ENCODE measurements around the gene KIF1B. TPM values are rescaled to one million over a fixed set of nuclear protein-coding genes. Genes with fewer than 3 reads are reported as not detected.

The KIF1B gene
- polyA plus RNA-seq, 1 of the 3 experiments (the other 2 are of a cell fraction): 6.8 TPM

DNA sequence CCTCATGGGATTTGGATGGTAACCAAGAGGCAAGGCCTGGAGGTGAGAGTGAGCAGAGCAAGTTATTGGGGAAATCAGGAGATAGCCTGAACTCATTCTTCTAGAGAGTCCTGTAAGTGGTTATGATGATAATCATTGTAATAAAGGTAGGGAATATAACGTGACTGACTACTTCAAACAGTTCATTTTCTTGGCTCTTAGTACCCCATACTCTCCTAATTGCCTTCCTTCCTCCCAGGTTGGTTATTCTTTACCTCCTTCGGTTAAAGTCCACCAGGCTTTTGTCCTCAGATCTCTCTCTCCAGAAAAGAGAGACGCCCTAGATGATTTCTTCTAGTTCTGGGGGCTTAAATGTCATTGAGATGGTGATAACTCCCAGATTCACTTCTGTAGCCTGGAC, 35.3 kb downstream of the KIF1B start:
- no peak overlapping the region for H3K4me2 ChIP-seq
- no peaks in the 10 kb centered on the region for H3K27me3 ChIP-seq (ENCODE audit: insufficient read depth)
- DNase-seq: no peak
- H3K9me2 ChIP-seq: no peaks in the 10 kb centered on the region
- no peaks in the 10 kb centered on the region for H3K9me3 ChIP-seq
- H2AFZ ChIP-seq (ENCODE audit: low read depth): no peak overlapping the region
- H3K9ac ChIP-seq: no peak overlapping the region
- peaks cover 96% of the 10 kb centered on the region for H3K79me2 ChIP-seq (ENCODE audit: insufficient read depth)
- TF ChIP-seq CHD2 (IDR thresholded peaks at IDR 0.05; ENCODE audit: low read length, partially characterized antibody) (no peak), NRF1 (IDR thresholded peaks at IDR 0.05; ENCODE audit: low read depth, low read length) (no peak), MEF2A (IDR thresholded peaks at IDR 0.05; ENCODE audit: borderline replicate concordance, low read depth) (no peak), FOXJ3 (CRISPR knock-in tag; IDR thresholded peaks at IDR 0.05) (no peak), POLR2AphosphoS5 (IDR thresholded peaks at IDR 0.05; ENCODE audit: low read depth, low read length) (no peak), GATA2 (CRISPR knock-in tag; IDR thresholded peaks at IDR 0.05) (no peak), TCF12 (IDR thresholded peaks at IDR 0.05) (no peak), TAF1 (IDR thresholded peaks at IDR 0.05; ENCODE audit: borderline replicate concordance, low read depth, low read length) (no peak), NFIC (IDR thresholded peaks at IDR 0.05; ENCODE audit: borderline replicate concordance) (no peak), SIN3A (IDR thresholded peaks at IDR 0.05; ENCODE audit: borderline replicate concordance, low read depth, low read length) (no peak)
- peaks cover 55% of the 10 kb centered on the region for H4K20me1 ChIP-seq (ENCODE audit: insufficient read depth)
- H3F3A ChIP-seq (replicated peaks; ENCODE audit: insufficient read depth): peaks cover 6% of the 10 kb centered on the region
- no peak overlapping the region for H3K4me3 ChIP-seq (ENCODE audit: low read depth in 2 of 2, low read length in 1 of 2)
- CTCF ChIA-PET: interaction anchor here (0.8 kb wide), 1 partner anchor 36 kb away, joined by 3 read pairs; no protein-coding TSS in a partner anchor
- H3K36me3 ChIP-seq (replicated peaks in 1 of 2; ENCODE audit: control insufficient read depth in 1 of 2, insufficient read depth in 2 of 2, low read length in 1 of 2): peaks cover 0 to 3% of the 10 kb centered on the region in 2 experiments
- POLR2A ChIA-PET: no interaction called here
- H3K27ac ChIP-seq (ENCODE audit: low read depth in 2 of 2, low read length in 1 of 2): no peak overlapping the region
- no peaks in the 10 kb centered on the region for H3K4me1 ChIP-seq (ENCODE audit: control insufficient read depth in 1 of 2, insufficient read depth in 2 of 2, low read depth in 1 of 2, low read length in 1 of 2)
- 82% methylated on average over 3 of the region's 3 CpGs for WGBS (ENCODE audit: low lambda C conversion rate)

DNA sequence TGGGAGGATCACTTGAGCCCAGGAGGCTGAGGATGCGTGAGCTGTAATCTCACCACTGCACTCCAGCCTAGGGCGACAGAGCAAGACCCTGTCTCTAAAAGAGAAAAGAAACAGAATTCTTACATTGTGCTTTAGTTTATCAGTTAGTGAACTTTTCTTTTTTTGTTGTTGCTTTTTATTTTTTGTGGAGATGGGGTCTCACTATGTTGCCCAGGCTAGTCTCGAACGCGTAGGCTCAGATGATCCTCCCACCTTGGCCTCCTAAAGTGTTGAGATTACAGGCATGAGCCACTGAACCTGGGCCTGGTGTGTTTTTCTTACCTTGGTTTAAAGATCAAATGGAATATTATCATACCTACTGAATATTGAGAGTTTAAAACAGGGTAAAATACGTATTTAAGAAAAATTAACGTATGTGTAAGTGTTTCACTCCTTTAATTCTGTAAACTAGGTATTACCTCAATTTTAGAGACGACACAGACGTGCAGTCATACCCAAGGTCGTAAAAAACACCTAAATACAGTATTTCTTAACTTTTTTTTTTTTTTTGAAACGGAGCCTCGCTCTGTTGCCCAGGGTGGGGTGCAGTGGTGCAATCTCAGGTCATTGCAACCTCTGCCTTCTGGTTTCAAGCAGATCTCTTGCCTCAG, 39.6 kb downstream of the KIF1B start:
- Histone ChIP-seq H3K27me3 (ENCODE audit: insufficient read depth) (no peaks in the 10 kb centered on the region), H3K36me3 (replicated peaks in 1 of 2; ENCODE audit: control insufficient read depth in 1 of 2, insufficient read depth in 2 of 2, low read length in 1 of 2) (peaks cover 0 to 3% of the 10 kb centered on the region in 2 experiments), H3K4me1 (ENCODE audit: control insufficient read depth in 1 of 2, insufficient read depth in 2 of 2, low read depth in 1 of 2, low read length in 1 of 2) (peaks cover 0 to 10% of the 10 kb centered on the region in 2 experiments; a peak in 1 of 4 replicates), H3F3A (replicated peaks; ENCODE audit: insufficient read depth) (peaks cover 27% of the 10 kb centered on the region), H3K27ac (ENCODE audit: low read depth in 2 of 2, low read length in 1 of 2) (no peak overlapping the region), H3K9me2 (no peaks in the 10 kb centered on the region), H4K20me1 (ENCODE audit: insufficient read depth) (peaks cover 54% of the 10 kb centered on the region), H3K9me3 (no peaks in the 10 kb centered on the region), H2AFZ (ENCODE audit: low read depth) (no peak overlapping the region), H3K4me3 (ENCODE audit: low read depth in 2 of 2, low read length in 1 of 2) (no peak overlapping the region), H3K79me2 (ENCODE audit: insufficient read depth) (peaks cover 96% of the 10 kb centered on the region), H3K9ac (no peak overlapping the region), H3K4me2 (no peak overlapping the region)
- no peak for TF ChIP-seq RAD21 (IDR thresholded peaks at IDR 0.05; ENCODE audit: low read length)
- no peak for TF ChIP-seq TAF1 (IDR thresholded peaks at IDR 0.05; ENCODE audit: borderline replicate concordance, low read depth, low read length)
- TF ChIP-seq MAX (IDR thresholded peaks at IDR 0.05; ENCODE audit: low read depth): no peak
- TF ChIP-seq MXI1 (IDR thresholded peaks at IDR 0.05; ENCODE audit: low read depth, low read length): no peak
- TF ChIP-seq FOXJ3 (CRISPR knock-in tag; IDR thresholded peaks at IDR 0.05): no peak
- TF ChIP-seq POLR2AphosphoS5 (IDR thresholded peaks at IDR 0.05; ENCODE audit: low read depth, low read length): no peak
- TF ChIP-seq, protein P1, sequence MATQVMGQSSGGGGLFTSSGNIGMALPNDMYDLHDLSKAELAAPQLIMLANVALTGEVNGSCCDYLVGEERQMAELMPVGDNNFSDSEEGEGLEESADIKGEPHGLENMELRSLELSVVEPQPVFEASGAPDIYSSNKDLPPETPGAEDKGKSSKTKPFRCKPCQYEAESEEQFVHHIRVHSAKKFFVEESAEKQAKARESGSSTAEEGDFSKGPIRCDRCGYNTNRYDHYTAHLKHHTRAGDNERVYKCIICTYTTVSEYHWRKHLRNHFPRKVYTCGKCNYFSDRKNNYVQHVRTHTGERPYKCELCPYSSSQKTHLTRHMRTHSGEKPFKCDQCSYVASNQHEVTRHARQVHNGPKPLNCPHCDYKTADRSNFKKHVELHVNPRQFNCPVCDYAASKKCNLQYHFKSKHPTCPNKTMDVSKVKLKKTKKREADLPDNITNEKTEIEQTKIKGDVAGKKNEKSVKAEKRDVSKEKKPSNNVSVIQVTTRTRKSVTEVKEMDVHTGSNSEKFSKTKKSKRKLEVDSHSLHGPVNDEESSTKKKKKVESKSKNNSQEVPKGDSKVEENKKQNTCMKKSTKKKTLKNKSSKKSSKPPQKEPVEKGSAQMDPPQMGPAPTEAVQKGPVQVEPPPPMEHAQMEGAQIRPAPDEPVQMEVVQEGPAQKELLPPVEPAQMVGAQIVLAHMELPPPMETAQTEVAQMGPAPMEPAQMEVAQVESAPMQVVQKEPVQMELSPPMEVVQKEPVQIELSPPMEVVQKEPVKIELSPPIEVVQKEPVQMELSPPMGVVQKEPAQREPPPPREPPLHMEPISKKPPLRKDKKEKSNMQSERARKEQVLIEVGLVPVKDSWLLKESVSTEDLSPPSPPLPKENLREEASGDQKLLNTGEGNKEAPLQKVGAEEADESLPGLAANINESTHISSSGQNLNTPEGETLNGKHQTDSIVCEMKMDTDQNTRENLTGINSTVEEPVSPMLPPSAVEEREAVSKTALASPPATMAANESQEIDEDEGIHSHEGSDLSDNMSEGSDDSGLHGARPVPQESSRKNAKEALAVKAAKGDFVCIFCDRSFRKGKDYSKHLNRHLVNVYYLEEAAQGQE (IDR thresholded peaks at IDR 0.05; ENCODE audit: low read depth, low read length): no peak
- DNase-seq: no peak
- POLR2A ChIA-PET: no interaction called here
- CTCF ChIA-PET: interaction anchor here (3.1 kb wide), 1 partner anchor 40 kb away, joined by 9 read pairs; the partner anchor contains the start of gene KIF1B
- 89% methylated on average over 12 of the region's 12 CpGs for WGBS (ENCODE audit: low lambda C conversion rate)

All from SK-N-SH (cell line).